ENCODE results near the gene ABCF2. TPM values are rescaled to one million over a fixed set of nuclear protein-coding genes. Genes with fewer than 3 reads are reported as not detected.

Gene ABCF2
- total and polyA plus RNA-seq, 4 donors, result 6.3 to 15.6 (median 10.5) TPM

- 64% methylated on average over 16 of the region's 16 CpGs for WGBS
- Histone ChIP-seq H3K27ac (ENCODE audit: low read depth in 1 of 2, low read length in 2 of 2) (no peak overlapping the region), H3K4me3 (ENCODE audit: low read depth in 1 of 3, low read length in 3 of 3) (no peak overlapping the region), H3K9ac (ENCODE audit: low read depth in 1 of 2, low read length in 2 of 2) (no peak overlapping the region), H3K36me3 (ENCODE audit: control insufficient read depth in 4 of 4, insufficient read depth in 3 of 4, low read depth in 1 of 4, low read length in 3 of 4) (no peaks in the 10 kb centered on the region), H3K27me3 (ENCODE audit: control insufficient read depth in 4 of 4, insufficient read depth in 4 of 4, low read length in 3 of 4) (peaks cover 0 to 6% (median 1%) of the 10 kb centered on the region in 4 donors), H3K9me3 (ENCODE audit: control insufficient read depth in 4 of 4, low read length in 3 of 4) (no peaks in the 10 kb centered on the region), H3K4me1 (ENCODE audit: control insufficient read depth in 4 of 4, insufficient read depth in 4 of 4, low read length in 3 of 4) (peaks cover 3 to 6% (median 4%) of the 10 kb centered on the region in 4 donors)
- no peak for DNase-seq (ENCODE audit: low spot score)
- no peak for TF ChIP-seq NR2F2 (IDR thresholded peaks at IDR 0.05)
- no peak for TF ChIP-seq REST (IDR thresholded peaks at IDR 0.05)
- TF ChIP-seq JUND (IDR thresholded peaks at IDR 0.05), result no peak
- no peak for TF ChIP-seq HNF4A (conservative IDR thresholded peaks at IDR 0.05)
- no peak for TF ChIP-seq MAX (IDR thresholded peaks at IDR 0.05)
Observed at GRCh38 chr7:151256410-151257045, 29.5 kb upstream of the ABCF2 start.

GRCh38 chr7:151255390-151255789 lies 28.4 kb upstream of the ABCF2 start:
- H3K9me3 ChIP-seq (ENCODE audit: control insufficient read depth in 4 of 4, low read length in 3 of 4), result no peaks in the 10 kb centered on the region
- H3K36me3 ChIP-seq (ENCODE audit: control insufficient read depth in 4 of 4, insufficient read depth in 3 of 4, low read depth in 1 of 4, low read length in 3 of 4), result no peaks in the 10 kb centered on the region
- peaks cover 0 to 6% (median under 1%) of the 10 kb centered on the region in 4 donors for H3K27me3 ChIP-seq (ENCODE audit: control insufficient read depth in 4 of 4, insufficient read depth in 4 of 4, low read length in 3 of 4)
- TF ChIP-seq EGR1 (IDR thresholded peaks at IDR 0.05; ENCODE audit: low read depth in 2 of 2), result no peak
- TF ChIP-seq REST (IDR thresholded peaks at IDR 0.05), result no peak
- TF ChIP-seq NR2F2 (IDR thresholded peaks at IDR 0.05), result no peak
- no peak for TF ChIP-seq HNF4A (conservative IDR thresholded peaks at IDR 0.05)
- TF ChIP-seq ZBTB33 (IDR thresholded peaks at IDR 0.05), result no peak
- TF ChIP-seq RXRA (IDR thresholded peaks at IDR 0.05), result no peak
- TF ChIP-seq RAD21 (IDR thresholded peaks at IDR 0.05), result no peak
- no peak for TF ChIP-seq SP1 (IDR thresholded peaks at IDR 0.05)
- no peak for TF ChIP-seq FOXA2 (IDR thresholded peaks at IDR 0.05)
- no peak for TF ChIP-seq JUND (IDR thresholded peaks at IDR 0.05)
- TF ChIP-seq GABPA (IDR thresholded peaks at IDR 0.05 in 1 of 2, conservative IDR thresholded peaks at IDR 0.05 in 1 of 2), result no peak
- no peak for TF ChIP-seq HNF4G (IDR thresholded peaks at IDR 0.05)
- TF ChIP-seq TAF1 (conservative IDR thresholded peaks at IDR 0.05), result no peak
- no peak for TF ChIP-seq FOXA1 (IDR thresholded peaks at IDR 0.05)
- no peak for DNase-seq (ENCODE audit: low spot score)
- no peak overlapping the region for H3K9ac ChIP-seq (ENCODE audit: low read depth in 1 of 2, low read length in 2 of 2)
- no peak overlapping the region for H3K4me3 ChIP-seq (ENCODE audit: low read depth in 1 of 3, low read length in 3 of 3)
- H3K27ac ChIP-seq (ENCODE audit: low read depth in 1 of 2, low read length in 2 of 2), result no peak overlapping the region
- peaks cover 3 to 8% (median 5%) of the 10 kb centered on the region in 4 donors for H3K4me1 ChIP-seq (ENCODE audit: control insufficient read depth in 4 of 4, insufficient read depth in 4 of 4, low read length in 3 of 4)
- WGBS, result 75% methylated on average over 7 of the region's 7 CpGs
